ENCODE measurements around the gene PHACTR1. TPM values are rescaled to one million over a fixed set of nuclear protein-coding genes. Genes with fewer than 3 reads are reported as not detected.

Gene PHACTR1
- total and polyA plus RNA-seq, 2 experiments from 2014 or later, result 11.2 to 33.9 TPM

- no peak overlapping the region for H3K27ac ChIP-seq
- TF ChIP-seq CTCF (IDR thresholded peaks at IDR 0.05; ENCODE audit: low read depth, low read length), result no peak
- H3K36me3 ChIP-seq, result no peaks in the 10 kb centered on the region
- no peaks in the 10 kb centered on the region for H3K9me3 ChIP-seq (ENCODE audit: low read depth)
- DNase-seq (ENCODE audit: low read depth in 1 of 2, low spot score in 1 of 2), result no peak
- H3K4me3 ChIP-seq, result no peak overlapping the region
- no peaks in the 10 kb centered on the region for H3K4me1 ChIP-seq (ENCODE audit: low read depth)
- no peaks in the 10 kb centered on the region for H3K27me3 ChIP-seq
Measured at GRCh38 chr6:13105139-13105538, 388.6 kb downstream of the PHACTR1 start.

- no peaks in the 10 kb centered on the region for H3K36me3 ChIP-seq
- no peak for TF ChIP-seq CTCF (IDR thresholded peaks at IDR 0.05; ENCODE audit: low read depth, low read length)
- H3K27ac ChIP-seq, result no peak overlapping the region
- no peaks in the 10 kb centered on the region for H3K9me3 ChIP-seq (ENCODE audit: low read depth)
- H3K4me1 ChIP-seq (ENCODE audit: low read depth), result peaks cover 8% of the 10 kb centered on the region
- H3K27me3 ChIP-seq, result peaks cover 7% of the 10 kb centered on the region
- H3K4me3 ChIP-seq, result no peak overlapping the region
- peak in 1 of 2 donors; percentile 10 for DNase-seq (ENCODE audit: low read depth in 1 of 2, low spot score in 1 of 2)
Measured at GRCh38 chr6:13112921-13113320, 396.4 kb downstream of the PHACTR1 start.

GRCh38 chr6:13113376-13113775, 396.8 kb downstream of the PHACTR1 start:
- no peak overlapping the region for H3K27ac ChIP-seq
- no peak for DNase-seq (ENCODE audit: low read depth in 1 of 2, low spot score in 1 of 2)
- no peak overlapping the region for H3K4me3 ChIP-seq
- no peaks in the 10 kb centered on the region for H3K9me3 ChIP-seq (ENCODE audit: low read depth)
- peaks cover 7% of the 10 kb centered on the region for H3K27me3 ChIP-seq
- no peaks in the 10 kb centered on the region for H3K36me3 ChIP-seq
- no peak for TF ChIP-seq CTCF (IDR thresholded peaks at IDR 0.05; ENCODE audit: low read depth, low read length)
- peaks cover 8% of the 10 kb centered on the region for H3K4me1 ChIP-seq (ENCODE audit: low read depth)

- no peak overlapping the region for H3K4me3 ChIP-seq
- peaks cover 7% of the 10 kb centered on the region for H3K27me3 ChIP-seq
- H3K4me1 ChIP-seq (ENCODE audit: low read depth), result peaks cover 8% of the 10 kb centered on the region
- TF ChIP-seq CTCF (IDR thresholded peaks at IDR 0.05; ENCODE audit: low read depth, low read length), result no peak
- H3K27ac ChIP-seq, result no peak overlapping the region
- DNase-seq (ENCODE audit: low read depth in 1 of 2, low spot score in 1 of 2), result peak in 1 of 2 donors; percentile 33
- no peaks in the 10 kb centered on the region for H3K9me3 ChIP-seq (ENCODE audit: low read depth)
- no peaks in the 10 kb centered on the region for H3K36me3 ChIP-seq
Measured at GRCh38 chr6:13113981-13114593, 397.5 kb downstream of the PHACTR1 start.

GRCh38 chr6:13116155-13116554, 399.6 kb downstream of the PHACTR1 start:
- H3K4me1 ChIP-seq (ENCODE audit: low read depth), result peaks cover 8% of the 10 kb centered on the region
- H3K4me3 ChIP-seq, result no peak overlapping the region
- H3K27me3 ChIP-seq, result peaks cover 7% of the 10 kb centered on the region
- no peak for TF ChIP-seq CTCF (IDR thresholded peaks at IDR 0.05; ENCODE audit: low read depth, low read length)
- H3K9me3 ChIP-seq (ENCODE audit: low read depth), result no peaks in the 10 kb centered on the region
- no peak overlapping the region for H3K27ac ChIP-seq
- H3K36me3 ChIP-seq, result no peaks in the 10 kb centered on the region
- no peak for DNase-seq (ENCODE audit: low read depth in 1 of 2, low spot score in 1 of 2)
